ENCODE results near the gene TP53.

The TP53 gene

GRCh38 chr17:7697828-7698588, 10.7 kb upstream of the TP53 start:
- no peak for DNase-seq (ENCODE audit: low spot score)
- TF ChIP-seq CTCF (IDR thresholded peaks at IDR 0.05; ENCODE audit: extremely low read depth, missing control alignments) = no peak

- no peak for TF ChIP-seq CTCF (IDR thresholded peaks at IDR 0.05; ENCODE audit: extremely low read depth, missing control alignments)
- no peak for DNase-seq (ENCODE audit: low spot score)
These were observed 8.3 kb upstream of the TP53 start for GRCh38 chr17:7695586-7695985.

- no peak for DNase-seq (ENCODE audit: low spot score)
These were observed 1.6 kb upstream of the TP53 start for GRCh38 chr17:7688808-7689316.

GRCh38 chr17:7687908-7688807, 868 bp upstream of the TP53 start, which contains the start of gene WRAP53:
Gene WRAP53, plus strand, starts transcription at chr17:7688477. Its CDS starts 172 bp downstream, at chr17:7688649.
- DNase-seq (ENCODE audit: low spot score) = peak; percentile 92
- TF ChIP-seq CTCF (IDR thresholded peaks at IDR 0.05; ENCODE audit: extremely low read depth, missing control alignments) = peak; percentile 98

More at GRCh38 chr17:7688808-7689316, 1.6 kb upstream of the TP53 start:
- no peak for TF ChIP-seq CTCF (IDR thresholded peaks at IDR 0.05; ENCODE audit: extremely low read depth, missing control alignments)

GRCh38 chr17:7686222-7687071, 843 bp downstream of the TP53 start:
- TF ChIP-seq CTCF (IDR thresholded peaks at IDR 0.05; ENCODE audit: extremely low read depth, missing control alignments) = no peak
- DNase-seq (ENCODE audit: low spot score) = peak; percentile 77

GRCh38 chr17:7685533-7686221, 1.6 kb downstream of the TP53 start:
- DNase-seq (ENCODE audit: low spot score) = peak; percentile 88
- TF ChIP-seq CTCF (IDR thresholded peaks at IDR 0.05; ENCODE audit: extremely low read depth, missing control alignments) = no peak

All from GM20000 (cell line).